Midbrain (tissue), 1 donor: ENCODE measurements around the gene PSMD6.

ENCODE experiments used
- DNase-seq: peaks from one replicate; lab custom pipeline; 2025; lab: John Stamatoyannopoulos, UW

The PSMD6 gene

GRCh38 chr3:63977893-63978292 is 45.4 kb downstream of the PSMD6 start:
- DNase-seq, result no peak

- DNase-seq, result no peak
Observed at GRCh38 chr3:63976872-63977200, 46.5 kb downstream of the PSMD6 start.

- no peak for DNase-seq
Observed at GRCh38 chr3:63976161-63976871, 47.0 kb downstream of the PSMD6 start.

- DNase-seq, result peak; percentile 72
Observed at GRCh38 chr3:63975723-63976122, 47.6 kb downstream of the PSMD6 start.

GRCh38 chr3:63974451-63974850 is 48.8 kb downstream of the PSMD6 start:
- no peak for DNase-seq

GRCh38 chr3:63973406-63973805 is 49.9 kb downstream of the PSMD6 start:
- no peak for DNase-seq

- DNase-seq, result no peak
Observed at GRCh38 chr3:63972987-63973386, 50.3 kb downstream of the PSMD6 start.

GRCh38 chr3:63972196-63972595 is 51.1 kb downstream of the PSMD6 start:
- no peak for DNase-seq

- peak; percentile 61 for DNase-seq
Observed at GRCh38 chr3:63970631-63971475, 52.4 kb downstream of the PSMD6 start.

- DNase-seq, result no peak
Observed at GRCh38 chr3:63969876-63970275, 53.4 kb downstream of the PSMD6 start.

- no peak for DNase-seq
Observed at GRCh38 chr3:63968612-63969350, 54.5 kb downstream of the PSMD6 start.

- DNase-seq, result peak; percentile 40
Observed at GRCh38 chr3:63967675-63968611, 55.4 kb downstream of the PSMD6 start.

GRCh38 chr3:63966871-63967270 is 56.4 kb downstream of the PSMD6 start:
- no peak for DNase-seq

GRCh38 chr3:63966007-63966406 is 57.3 kb downstream of the PSMD6 start:
- no peak for DNase-seq

GRCh38 chr3:63964681-63965485 is 58.4 kb downstream of the PSMD6 start:
- no peak for DNase-seq

- no peak for DNase-seq
Observed at GRCh38 chr3:63963496-63963895, 59.8 kb downstream of the PSMD6 start.

- peak; percentile 13 for DNase-seq
Observed at GRCh38 chr3:63961891-63962290, 61.4 kb downstream of the PSMD6 start.
